Esophagus muscularis mucosa (tissue), 3 donors: ENCODE data around the gene SLC25A15.

Experiments used
- POLR2A ChIP-seq: fragments of 450-650 bp; IDR thresholded peaks from one replicate; pipeline ENCODE4 v1.6.1; 2017; ENCODE audit warnings: antibody characterized with exemption, moderate library complexity, mild to moderate bottlenecking, low read depth
- TF ChIP-seq, protein P1 (sequence below), 3 experiments: fragments of 200-600 bp in 2 of 3; fragments of 450-650 bp in 1 of 3; sonication (generic) in 2 of 3; IDR thresholded peaks; one replicate each; pipeline ENCODE4 v1.5.1; 2017 to 2019; ENCODE audit warnings: antibody characterized with exemption in 3 of 3, mild to moderate bottlenecking in 2 of 3, moderate library complexity in 1 of 3

DNA sequence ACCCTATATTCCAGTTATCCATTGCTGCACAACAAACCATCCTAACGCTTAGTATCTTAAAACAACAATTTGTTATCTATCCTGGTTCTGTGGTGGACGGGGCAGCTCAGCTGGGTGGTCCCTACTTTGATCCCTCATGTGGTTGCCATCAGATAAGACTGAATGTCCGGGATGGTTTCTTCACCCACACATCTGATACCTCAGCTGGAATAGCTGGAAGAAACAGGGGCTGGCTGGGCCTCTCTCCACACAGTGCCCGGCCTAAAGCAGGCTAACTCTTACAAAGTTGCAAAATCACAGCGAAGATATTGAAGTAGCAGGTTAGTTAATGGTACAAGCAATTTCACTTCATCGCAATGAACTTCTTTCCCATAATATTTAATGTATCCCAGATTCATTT, 14.7 kb upstream of the SLC25A15 start:
- TF ChIP-seq POLR2A: no peak
- TF ChIP-seq, protein P1, sequence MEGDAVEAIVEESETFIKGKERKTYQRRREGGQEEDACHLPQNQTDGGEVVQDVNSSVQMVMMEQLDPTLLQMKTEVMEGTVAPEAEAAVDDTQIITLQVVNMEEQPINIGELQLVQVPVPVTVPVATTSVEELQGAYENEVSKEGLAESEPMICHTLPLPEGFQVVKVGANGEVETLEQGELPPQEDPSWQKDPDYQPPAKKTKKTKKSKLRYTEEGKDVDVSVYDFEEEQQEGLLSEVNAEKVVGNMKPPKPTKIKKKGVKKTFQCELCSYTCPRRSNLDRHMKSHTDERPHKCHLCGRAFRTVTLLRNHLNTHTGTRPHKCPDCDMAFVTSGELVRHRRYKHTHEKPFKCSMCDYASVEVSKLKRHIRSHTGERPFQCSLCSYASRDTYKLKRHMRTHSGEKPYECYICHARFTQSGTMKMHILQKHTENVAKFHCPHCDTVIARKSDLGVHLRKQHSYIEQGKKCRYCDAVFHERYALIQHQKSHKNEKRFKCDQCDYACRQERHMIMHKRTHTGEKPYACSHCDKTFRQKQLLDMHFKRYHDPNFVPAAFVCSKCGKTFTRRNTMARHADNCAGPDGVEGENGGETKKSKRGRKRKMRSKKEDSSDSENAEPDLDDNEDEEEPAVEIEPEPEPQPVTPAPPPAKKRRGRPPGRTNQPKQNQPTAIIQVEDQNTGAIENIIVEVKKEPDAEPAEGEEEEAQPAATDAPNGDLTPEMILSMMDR (IDR thresholded peaks at IDR 0.05): no peak
